ENCODE measurements around the gene KDM4B. TPM values are rescaled to one million over a fixed set of nuclear protein-coding genes. Genes with fewer than 3 reads are reported as not detected.

The KDM4B gene
- total and polyA plus RNA-seq, 9 of the 15 experiments (the other 6 are each of a cell fraction or from before 2014, with no cell fraction given): 0.21 to 29.9 (median 7.3) TPM

DNA sequence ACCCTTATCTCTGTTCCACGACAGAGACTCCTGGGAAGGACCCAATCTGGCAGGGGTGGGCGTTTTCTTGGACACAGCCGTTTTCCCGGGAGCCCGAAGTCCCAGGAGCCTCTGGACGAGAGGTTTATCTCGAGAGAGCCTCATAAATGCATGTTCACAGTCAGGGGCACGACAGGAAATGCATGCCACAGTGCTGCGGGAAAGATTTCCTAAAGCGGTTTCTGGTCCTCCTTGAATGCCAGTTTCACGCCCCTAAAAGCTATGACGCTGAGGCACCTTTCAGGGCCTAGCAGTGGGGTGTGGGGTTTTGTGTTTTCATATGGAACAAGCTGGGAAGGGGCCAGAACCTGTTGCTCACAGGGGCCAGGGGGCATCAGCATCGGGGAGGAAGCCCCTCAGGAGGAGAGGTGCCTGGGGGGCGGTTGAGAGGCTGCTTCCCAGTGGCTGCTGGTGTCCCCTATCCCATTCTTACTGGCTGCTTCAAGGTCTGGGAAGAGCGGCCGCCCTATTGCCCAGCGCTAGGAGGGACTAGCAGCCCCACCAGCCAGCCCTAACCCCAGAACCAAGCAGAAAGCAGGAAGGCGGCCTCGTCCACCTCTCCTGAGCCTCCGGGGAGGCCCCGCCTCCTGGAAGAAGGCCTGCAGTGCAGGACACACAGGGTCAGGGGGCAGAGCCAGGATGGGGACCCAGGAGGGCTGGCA lies 157.0 kb downstream of the KDM4B start (continued):
- no peak for TF ChIP-seq GABPB2 (CRISPR knock-in tag; conservative IDR thresholded peaks at IDR 0.05)
- no peak for TF ChIP-seq SIN3B (IDR thresholded peaks at IDR 0.05; ENCODE audit: low read depth)
- no peak for TF ChIP-seq HMGN3 (IDR thresholded peaks at IDR 0.05; ENCODE audit: borderline replicate concordance, extremely low read depth, insufficient read length, low read depth, low read length)
- no peak for TF ChIP-seq TOE1 (IDR thresholded peaks at IDR 0.05; ENCODE audit: borderline replicate concordance)
- TF ChIP-seq TOE1 (CRISPR knock-in tag; IDR thresholded peaks at IDR 0.05; ENCODE audit: borderline replicate concordance, low read depth): no peak
- TF ChIP-seq SMARCA5 (IDR thresholded peaks at IDR 0.05): no peak

DNA sequence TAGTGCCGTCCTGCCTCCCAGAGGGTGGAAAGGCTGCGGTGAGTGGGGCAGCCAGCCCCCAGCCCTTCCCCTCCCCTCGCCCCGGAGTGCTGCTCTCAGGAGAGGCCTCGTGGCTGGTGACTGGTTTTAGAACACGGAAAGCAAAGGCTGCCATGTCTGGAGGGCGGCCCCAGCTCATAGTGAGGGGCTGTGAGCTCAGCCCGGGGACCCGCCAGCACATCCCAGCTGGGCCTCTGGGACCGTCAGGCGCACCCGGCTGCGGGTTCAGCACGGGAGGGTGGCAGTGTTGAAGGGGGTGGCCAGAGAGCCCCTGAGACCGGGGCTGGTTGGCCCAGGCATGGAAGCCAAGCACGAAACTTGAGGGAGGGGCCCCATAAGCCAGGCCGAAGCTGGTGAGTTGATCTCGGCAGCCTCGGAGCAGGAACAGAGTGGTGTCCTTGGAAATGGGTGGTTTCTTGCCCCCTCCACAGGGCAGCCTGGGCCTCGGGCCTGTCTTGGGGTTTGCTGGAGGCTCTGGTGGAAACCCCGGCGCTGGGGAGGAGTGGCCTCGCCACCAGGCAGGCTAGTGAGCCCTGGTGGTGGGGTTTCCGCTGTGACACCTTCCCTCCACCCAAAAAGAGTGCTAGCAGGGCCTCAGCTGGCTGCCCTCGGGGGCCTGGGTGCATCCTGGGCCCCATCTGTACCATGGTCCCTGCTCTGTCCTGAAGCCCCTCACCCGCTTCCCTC lies 157.7 kb downstream of the KDM4B start:
- Histone ChIP-seq H3K9me1 (ENCODE audit: control insufficient read depth, insufficient read depth, low read length) (no peaks in the 10 kb centered on the region), H3K27me3 (ENCODE audit: control insufficient read depth in 2 of 2, insufficient read depth in 2 of 2, low read length in 2 of 2) (no peaks in the 10 kb centered on the region), H3K9me3 (replicated peaks; ENCODE audit: control insufficient read depth, insufficient read depth, low read depth, low read length) (no peaks in the 10 kb centered on the region), H3K79me2 (ENCODE audit: control insufficient read depth, insufficient read depth, low read length) (no peaks in the 10 kb centered on the region), H3K9ac (ENCODE audit: insufficient read depth in 1 of 2, low read depth in 2 of 2, low read length in 2 of 2) (peak overlapping the region in 1 of 2 experiments; percentile 88; a peak in 2 of 4 replicates), H3K4me1 (replicated peaks in 1 of 2; ENCODE audit: control insufficient read depth in 2 of 2, insufficient read depth in 2 of 2, low read length in 2 of 2) (peaks cover 26 to 69% of the 10 kb centered on the region in 2 experiments), H3K36me3 (ENCODE audit: control insufficient read depth, insufficient read depth, low read length) (peaks cover 7% of the 10 kb centered on the region; the same call in 2 of the 3 replicates), H3K27ac (ENCODE audit: extremely low read depth, low read depth, low read length) (no peak overlapping the region), H3K4me2 (ENCODE audit: insufficient read depth, low read length) (no peak overlapping the region), H2AFZ (ENCODE audit: low read depth, low read length) (no peak overlapping the region), H3K4me3 (no peak overlapping the region), H4K20me1 (replicated peaks; ENCODE audit: control insufficient read depth, insufficient read depth, low read length) (no peaks in the 10 kb centered on the region)
- WGBS (ENCODE audit: insufficient coverage, low coverage, missing lambda C conversion rate): 91% methylated on average over 19 of the region's 26 CpGs
- ChIA-PET CTCF (ENCODE audit: low intra/inter-chr PET ratio) (no interaction called here), POLR2A (interaction anchor here (0.9 to 1.0 kb wide), 2 partner anchors 16 to 38 kb away, joined by 3 to 4 read pairs; no protein-coding TSS in a partner anchor)
- intact Hi-C loops (cut with micrococcal nuclease): no loop called here
- in situ Hi-C loops (cut with MboI): no loop called here
- DNase-seq (ENCODE audit: extremely low read depth in 1 of 4, low spot score in 3 of 4): no peak
- no TSS peak for BruUV-seq (replicated peaks)
- no peak for TF ChIP-seq FOXJ3 (CRISPR knock-in tag; IDR thresholded peaks at IDR 0.05)
- TF ChIP-seq POLR2G (IDR thresholded peaks at IDR 0.05; ENCODE audit: low read depth, low read length): 0 out of 2 replicates have a peak, but pooled peaks have one; percentile 21
- no peak for ATAC-seq
- no peak for FAIRE-seq
